SU-DHL-6 (cell line): ENCODE measurements around the gene ITIH1.

Source experiments
- H2AFZ ChIP-seq: fragments of 200-600 bp; sonication (generic); 2 replicates; pipeline ENCODE4 v1.6.1; 2014; ENCODE audit warnings: low read depth, mild to moderate bottlenecking, moderate library complexity, mixed read lengths, antibody characterized with exemption, low read length; ENCODE audit not compliant: severe bottlenecking
- H3F3A ChIP-seq: fragments of 200-600 bp; shearing (Covaris generic); 2 replicates; pipeline ENCODE4 v1.6.0; 2016; ENCODE audit warnings: antibody characterized with exemption, mild to moderate bottlenecking; ENCODE audit not compliant: insufficient read depth
- H3K27ac ChIP-seq: fragments of 200-600 bp; sonication (generic); 2 replicates; pipeline ENCODE4 v1.5.1; 2016; ENCODE audit warnings: low read depth, mild to moderate bottlenecking, low read length, moderate library complexity, mixed read lengths
- H3K27me3 ChIP-seq: fragments of 200-600 bp; sonication (generic), shearing (Covaris generic); 2 replicates; pipeline ENCODE4 v1.6.0; 2014; ENCODE audit warnings: mild to moderate bottlenecking, low read length
- H3K36me3 ChIP-seq: fragments of 200-600 bp; sonication (generic); 2 replicates; pipeline ENCODE4 v1.6.1; 2014; ENCODE audit warnings: mild to moderate bottlenecking, low read length, mixed read lengths
- H3K4me2 ChIP-seq: fragments of 300-600, 200-600 bp; shearing (Covaris generic), sonication (generic); 2 replicates; pipeline ENCODE4 v1.6.0; 2014; ENCODE audit warnings: low read length, low read depth, mild to moderate bottlenecking; ENCODE audit not compliant: poor library complexity, severe bottlenecking
- H3K4me3 ChIP-seq: fragments of 200-600 bp; sonication (generic); 2 replicates; pipeline ENCODE4 v1.5.1; 2014; ENCODE audit warnings: antibody characterized with exemption, low read length, mild to moderate bottlenecking, mixed read lengths; ENCODE audit not compliant: insufficient read depth, poor library complexity, severe bottlenecking
- H3K79me2 ChIP-seq: fragments of 200-600 bp; sonication (generic); 2 replicates; pipeline ENCODE4 v1.6.1; 2014; ENCODE audit warnings: mild to moderate bottlenecking, low read length, moderate library complexity; ENCODE audit not compliant: insufficient read depth
- H3K9ac ChIP-seq: fragments of 200-600 bp; sonication (generic); 2 replicates; pipeline ENCODE4 v1.7.0; 2014; ENCODE audit warnings: mild to moderate bottlenecking, low read length
- H3K9me2 ChIP-seq: fragments of 200-600 bp; sonication (generic); replicated peaks from 2 replicates; pipeline ENCODE4 v1.6.1; 2014; ENCODE audit warnings: low read length; ENCODE audit not compliant: insufficient read depth
- H3K9me3 ChIP-seq: fragments of 200-600 bp; sonication (generic); 2 replicates; pipeline ENCODE4 v1.6.1; 2014; ENCODE audit warnings: low read length, mixed read lengths; ENCODE audit not compliant: insufficient read depth
- H4K20me1 ChIP-seq: fragments of 200-600 bp; sonication (generic); 2 replicates; pipeline ENCODE4 v1.6.1; 2014; ENCODE audit warnings: low read depth, mild to moderate bottlenecking, antibody characterized with exemption, low read length, moderate library complexity, mixed read lengths
- CTCF ChIP-seq: fragments of 200-600 bp; sonication (generic); IDR thresholded peaks from one replicate; pipeline ENCODE4 v1.5.1; 2017; ENCODE audit warnings: antibody characterized with exemption, mild to moderate bottlenecking, low read length, moderate library complexity; ENCODE audit not compliant: insufficient read depth, poor library complexity, severe bottlenecking
- EZH2phosphoT487 ChIP-seq: fragments of 200-600 bp; sonication (generic), shearing (Covaris generic); conservative IDR thresholded peaks from 2 replicates; pipeline ENCODE4 v1.6.1; 2018; ENCODE audit warnings: mild to moderate bottlenecking, antibody characterized with exemption, low read length, moderate library complexity, mixed read lengths

The ITIH1 gene

DNA sequence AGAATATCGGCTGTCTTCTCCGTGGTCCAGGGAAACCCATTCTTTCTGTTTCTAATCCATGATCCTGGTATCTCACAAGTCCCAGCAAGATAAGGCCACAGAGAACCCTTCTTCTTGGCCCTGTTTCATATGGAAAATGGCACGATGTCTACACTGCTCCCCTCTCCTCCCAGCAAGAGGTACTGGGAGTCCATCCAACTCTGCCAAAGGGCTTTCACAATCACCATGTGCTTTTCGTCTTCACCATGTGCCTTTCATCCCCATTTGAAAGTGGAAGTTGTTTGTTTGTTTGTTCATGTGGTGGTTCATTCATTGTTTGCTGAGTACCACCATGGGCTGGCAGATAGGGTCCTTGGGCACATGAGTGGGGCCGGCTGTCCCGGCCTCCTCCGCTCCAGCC is 22.7 kb downstream of the ITIH1 start:
- TF ChIP-seq EZH2phosphoT487 (no peak), CTCF (no peak)
- Histone ChIP-seq H3K9ac (no peak overlapping the region), H3K79me2 (no peaks in the 10 kb centered on the region), H3K27me3 (no peaks in the 10 kb centered on the region), H3K4me2 (no peak overlapping the region), H3K9me3 (no peaks in the 10 kb centered on the region), H3K27ac (no peak overlapping the region), H4K20me1 (no peaks in the 10 kb centered on the region), H2AFZ (no peak overlapping the region), H3F3A (no peaks in the 10 kb centered on the region), H3K36me3 (no peaks in the 10 kb centered on the region), H3K4me3 (no peak overlapping the region), H3K9me2 (no peaks in the 10 kb centered on the region)

GRCh38 chr3:52801839-52802238 is 24.4 kb downstream of the ITIH1 start:
- Histone ChIP-seq H4K20me1 (no peaks in the 10 kb centered on the region), H3K4me2 (no peak overlapping the region), H3K9ac (no peak overlapping the region), H3K27me3 (no peaks in the 10 kb centered on the region), H3K9me2 (no peaks in the 10 kb centered on the region), H3K79me2 (no peaks in the 10 kb centered on the region), H3K36me3 (no peaks in the 10 kb centered on the region), H3K27ac (no peak overlapping the region), H3K9me3 (no peaks in the 10 kb centered on the region), H2AFZ (no peak overlapping the region), H3F3A (no peaks in the 10 kb centered on the region), H3K4me3 (no peak overlapping the region)
- TF ChIP-seq CTCF (no peak), EZH2phosphoT487 (no peak)

DNA sequence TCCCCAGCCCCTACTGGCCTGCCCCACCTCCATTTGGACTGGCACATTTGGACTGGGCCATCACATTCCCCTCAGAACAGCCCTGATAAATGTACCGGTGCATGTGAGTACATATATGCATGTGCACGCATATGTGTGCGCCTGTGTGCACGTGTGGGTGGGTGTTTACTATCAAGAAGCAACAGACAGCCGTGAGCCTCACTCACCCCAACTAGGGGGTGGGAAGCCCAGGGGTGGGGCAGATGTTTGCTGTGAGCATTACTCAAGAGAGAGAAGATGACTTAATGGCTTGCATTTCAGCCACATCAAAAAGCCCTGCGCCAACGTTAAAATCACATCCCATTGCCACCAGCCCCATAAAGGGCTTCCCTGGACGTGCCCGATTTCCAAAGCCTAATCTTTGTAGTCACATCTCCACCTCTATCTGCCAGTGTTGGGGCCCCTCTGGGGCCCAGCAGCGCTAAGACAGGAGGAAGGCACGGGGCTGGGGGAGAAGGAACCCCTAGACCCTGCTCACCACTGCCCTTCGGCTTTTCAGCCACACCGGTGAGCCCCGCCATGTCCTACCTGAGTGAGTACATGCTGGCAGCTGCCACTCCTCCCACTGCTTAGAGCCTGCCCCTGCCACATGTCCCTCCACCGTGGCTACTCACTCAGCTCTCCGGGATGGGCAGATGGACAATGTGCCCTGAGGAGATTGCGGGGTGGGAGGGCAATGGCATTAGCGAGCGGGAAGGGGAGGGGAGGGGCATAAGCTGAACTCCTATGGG is 28.1 kb downstream of the ITIH1 start:
- Histone ChIP-seq H3K9ac (no peak overlapping the region), H3K4me2 (no peak overlapping the region)
- no peak for TF ChIP-seq CTCF
- TF ChIP-seq EZH2phosphoT487, result no peak

More for the DNA sequence above, 28.1 kb downstream of the ITIH1 start:
- Histone ChIP-seq H3K9me3 (no peaks in the 10 kb centered on the region), H4K20me1 (no peaks in the 10 kb centered on the region), H2AFZ (no peak overlapping the region), H3K27me3 (no peaks in the 10 kb centered on the region), H3K79me2 (no peaks in the 10 kb centered on the region), H3K4me3 (no peak overlapping the region), H3K36me3 (no peaks in the 10 kb centered on the region), H3K27ac (no peak overlapping the region), H3K9me2 (no peaks in the 10 kb centered on the region), H3F3A (no peaks in the 10 kb centered on the region)
